Measurements from ENCODE around the gene CALD1.
A peak's percentile ranks its signal among the peaks of the same experiment; 100 is the strongest.

Gene CALD1

DNA sequence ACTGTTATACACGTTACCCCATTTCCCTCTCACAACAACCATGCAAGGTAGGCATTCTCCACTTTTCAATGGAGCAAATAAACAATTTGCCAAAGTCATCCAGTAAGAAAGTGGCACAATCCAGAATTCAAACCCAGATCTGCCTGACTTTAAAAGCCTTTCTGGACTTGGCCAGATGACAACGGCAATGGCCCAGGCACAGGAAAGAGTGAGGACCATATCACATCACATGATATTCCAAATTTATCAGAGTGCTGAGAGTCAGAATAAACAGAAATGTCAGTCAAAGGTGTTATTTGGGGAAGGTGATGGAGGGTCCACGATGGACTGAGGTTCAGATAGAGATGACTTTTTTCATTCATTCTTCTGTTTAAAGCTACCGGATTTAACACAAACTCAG, 48.0 kb downstream of the CALD1 start:
- no peak for DNase-seq (ENCODE audit: low read depth)

DNA sequence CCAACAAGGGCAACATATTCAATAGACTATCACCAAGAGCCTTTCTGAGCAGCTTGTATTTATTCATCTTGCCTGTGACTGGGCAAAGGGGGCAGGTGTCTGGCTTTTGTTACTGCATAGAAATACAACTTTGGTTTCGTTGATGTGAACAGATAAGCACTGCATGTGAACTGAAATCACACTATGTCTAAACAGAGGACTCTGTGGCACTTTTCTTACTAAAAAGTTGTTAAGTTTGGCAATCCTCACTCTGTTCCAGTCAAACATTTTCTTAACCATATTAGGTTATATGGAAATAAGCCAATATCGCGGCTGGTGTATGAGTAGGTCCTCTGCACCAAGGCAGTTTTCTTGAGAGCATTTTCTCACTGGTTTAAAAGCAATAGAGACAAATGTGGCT, 48.5 kb downstream of the CALD1 start:
- DNase-seq (ENCODE audit: low read depth) = no peak

DNA sequence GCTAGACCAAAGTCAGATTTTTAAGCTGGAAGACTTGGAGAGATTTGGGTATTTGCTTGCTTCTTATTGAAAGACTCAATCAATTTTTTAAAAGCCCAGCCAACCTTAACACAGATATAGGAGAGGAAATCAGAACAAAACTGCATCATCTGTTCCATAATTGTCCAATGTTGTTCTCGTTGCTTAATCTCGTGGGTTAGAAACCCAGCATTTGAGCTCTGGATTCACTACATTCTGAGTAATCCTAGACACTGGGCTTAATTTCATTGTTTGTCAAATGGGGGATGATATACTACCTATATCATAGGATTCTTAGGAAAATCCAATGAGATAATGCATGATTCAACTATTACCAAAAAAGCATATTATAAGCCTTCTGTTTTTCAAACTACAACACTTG, 48.9 kb downstream of the CALD1 start:
- no peak for DNase-seq (ENCODE audit: low read depth)

DNA sequence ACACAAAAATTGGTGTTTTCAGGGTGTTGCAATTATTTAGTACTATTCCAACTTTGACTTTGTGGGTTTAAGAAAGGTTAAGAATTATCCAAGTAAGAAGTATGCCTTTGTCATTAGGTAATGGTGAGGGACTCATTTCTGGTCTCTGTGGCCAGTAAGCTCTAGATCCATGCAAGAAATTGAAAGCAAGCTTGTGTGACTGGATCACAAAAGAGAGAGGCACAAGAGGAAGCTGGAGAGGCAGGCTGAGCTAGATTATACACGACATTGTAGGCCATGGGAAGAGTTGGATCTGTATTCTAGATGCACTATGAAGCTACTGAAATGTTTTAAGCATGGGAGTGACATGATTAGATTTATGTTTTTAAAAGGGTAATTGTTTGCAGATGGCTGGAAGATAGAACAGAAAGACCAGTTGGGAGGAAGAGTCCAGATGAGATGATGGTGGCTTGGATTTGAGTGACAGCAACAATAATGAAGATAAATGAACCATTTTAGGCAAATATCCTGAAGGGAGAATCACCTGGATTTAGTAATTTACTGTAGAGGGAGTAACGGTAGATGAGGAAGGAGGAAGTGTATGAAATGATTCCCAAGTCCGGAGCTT, 50.0 kb downstream of the CALD1 start:
- no peak for DNase-seq (ENCODE audit: low read depth)

DNA sequence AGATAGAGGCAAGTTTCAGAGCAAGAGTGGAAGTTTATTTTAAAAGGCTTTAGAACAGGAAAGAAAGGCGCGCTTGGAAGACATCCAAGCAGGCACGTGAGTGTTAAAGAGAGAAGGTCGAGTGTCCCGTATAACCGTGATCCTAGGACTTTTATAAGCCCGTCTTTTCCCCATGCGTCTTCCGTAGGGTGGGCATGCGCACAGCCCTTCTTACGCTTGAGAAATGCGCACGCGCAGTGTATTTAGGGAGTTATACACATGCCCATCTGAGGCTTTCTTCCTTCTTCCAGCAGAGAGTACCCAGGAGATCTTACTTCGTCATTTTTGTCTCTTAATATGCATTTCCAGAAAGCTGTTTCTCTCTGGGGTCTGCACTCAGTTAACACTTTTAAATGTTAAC, 52.4 kb downstream of the CALD1 start:
- DNase-seq (ENCODE audit: low read depth) = no peak

DNA sequence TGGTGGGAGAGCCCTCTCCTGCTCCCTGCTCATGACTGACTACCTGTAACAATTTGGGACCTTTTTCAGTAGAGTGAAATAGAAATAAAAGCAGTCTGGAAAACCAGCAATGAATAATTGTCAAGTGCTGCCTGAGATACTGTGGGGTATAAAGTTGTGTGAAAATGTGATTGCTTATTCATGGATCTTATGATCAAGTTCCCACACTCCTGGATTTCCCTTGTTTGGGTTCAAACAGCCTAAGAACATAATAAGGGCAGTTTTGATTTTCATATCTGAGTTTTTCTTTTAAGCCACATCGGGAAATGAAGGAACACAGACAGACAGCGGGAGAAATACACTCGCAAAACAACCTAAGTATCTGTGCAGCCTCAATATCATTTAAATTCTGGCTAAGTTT, 52.9 kb downstream of the CALD1 start:
- no peak for DNase-seq (ENCODE audit: low read depth)

DNA sequence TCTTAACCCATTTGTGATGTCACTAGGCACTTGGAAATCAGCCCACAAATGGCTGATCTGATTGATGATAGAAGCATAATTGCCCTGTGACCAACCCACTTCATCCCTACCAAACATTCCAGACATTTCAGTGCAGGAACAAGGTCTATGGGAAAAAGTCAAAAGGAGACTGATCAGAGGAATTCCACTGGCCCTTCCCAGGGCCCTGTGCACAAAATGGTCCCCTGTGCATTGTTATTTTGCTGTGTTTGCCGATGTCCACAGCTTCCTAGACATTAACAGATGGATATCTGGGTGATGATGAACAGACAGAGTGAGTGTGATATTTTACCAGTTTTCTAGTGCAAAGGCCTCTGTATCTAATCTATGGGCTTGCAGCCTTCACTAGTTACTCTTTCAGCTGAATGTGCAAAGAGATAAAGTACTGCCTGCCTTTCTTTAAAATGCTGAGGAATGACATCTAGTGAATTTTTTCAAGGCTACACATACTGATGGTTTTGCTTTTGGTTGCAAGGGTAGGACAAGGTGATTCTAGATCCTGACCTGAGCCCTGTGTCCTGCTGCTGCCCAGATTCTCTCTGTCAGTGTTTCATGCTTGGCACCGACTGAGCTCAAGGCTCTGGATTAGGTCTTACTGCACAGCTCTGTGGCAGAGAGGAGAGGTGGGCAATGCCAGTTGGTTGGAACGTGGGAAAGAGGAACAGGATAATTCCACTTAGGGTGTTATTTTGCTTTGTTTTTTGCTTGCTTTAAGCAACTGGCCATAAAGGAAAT, 55.4 kb downstream of the CALD1 start:
- DNase-seq (ENCODE audit: low read depth) = peak; percentile 33

DNA sequence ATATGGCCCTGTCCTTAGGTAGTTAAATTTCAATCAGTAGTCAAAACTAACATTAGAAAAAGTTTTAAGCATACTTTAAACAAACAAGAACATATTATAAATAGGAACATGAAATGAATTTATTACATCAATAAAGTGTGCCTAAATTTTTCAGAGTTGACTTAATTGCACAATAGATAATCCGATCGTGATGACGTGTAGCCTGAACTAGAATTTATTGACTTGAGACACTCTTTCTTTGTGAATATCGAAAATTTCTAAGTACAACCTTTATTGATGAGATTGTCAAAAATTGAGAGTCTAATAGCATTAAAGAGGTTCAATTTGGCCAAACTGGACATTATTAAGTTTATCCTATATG, 56.0 kb downstream of the CALD1 start:
- no peak for DNase-seq (ENCODE audit: low read depth)

DNA sequence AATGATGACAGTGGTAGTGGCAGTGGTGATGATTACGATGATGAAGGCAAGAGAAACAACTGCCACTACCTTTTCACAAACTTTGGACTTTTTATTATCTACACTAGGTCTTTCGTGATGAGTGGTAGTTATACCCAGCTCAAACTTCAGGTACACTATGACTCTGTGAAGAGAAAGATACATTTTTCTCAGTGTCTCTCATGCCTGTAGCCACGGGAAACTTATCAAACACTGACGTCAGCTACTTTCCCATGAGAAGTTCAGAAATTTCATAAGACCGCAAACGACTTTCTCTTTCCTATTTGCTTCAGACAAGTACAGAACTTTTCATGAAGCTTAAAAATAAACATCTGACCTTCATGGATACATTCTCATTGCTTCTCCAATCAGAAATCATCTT, 57.0 kb downstream of the CALD1 start:
- no peak for DNase-seq (ENCODE audit: low read depth)

DNA sequence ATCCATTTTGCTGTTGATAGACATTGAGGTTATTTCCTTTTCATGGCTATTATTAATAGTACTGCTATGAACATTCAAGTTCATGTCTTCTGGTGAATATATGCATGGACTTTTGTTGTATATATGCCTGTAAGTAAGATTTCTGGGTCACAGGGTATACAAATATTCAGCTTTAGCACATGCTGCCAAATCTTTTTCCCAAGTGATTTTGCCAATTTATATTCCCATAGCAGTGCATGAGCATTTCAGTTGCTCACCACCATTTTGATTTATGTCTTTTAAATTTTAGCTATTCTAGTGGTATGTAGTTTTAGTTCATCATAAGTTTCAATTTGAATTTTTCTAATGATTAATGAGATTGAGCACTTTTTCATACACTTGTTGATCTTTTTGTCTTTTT, 59.9 kb downstream of the CALD1 start:
- no peak for DNase-seq (ENCODE audit: low read depth)

DNA sequence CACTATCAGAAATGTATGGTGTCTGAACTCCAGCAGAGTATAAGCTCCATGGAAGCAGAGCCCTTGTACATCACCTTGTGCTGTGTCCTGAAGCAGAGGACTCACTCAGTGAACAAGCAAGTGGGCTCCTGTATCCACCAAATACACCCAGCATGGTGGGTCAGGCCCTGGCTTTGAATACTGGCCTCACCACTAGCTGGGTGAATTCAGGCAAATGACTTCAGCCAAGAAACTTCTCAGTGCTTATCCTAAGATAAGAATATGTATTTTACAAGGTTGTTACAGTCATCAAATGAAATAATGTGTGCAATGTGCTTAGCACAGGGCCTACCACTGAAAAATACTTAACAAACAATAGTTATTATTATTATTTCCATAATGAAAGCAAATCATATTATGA, 62.6 kb downstream of the CALD1 start:
- no peak for DNase-seq (ENCODE audit: low read depth)

DNA sequence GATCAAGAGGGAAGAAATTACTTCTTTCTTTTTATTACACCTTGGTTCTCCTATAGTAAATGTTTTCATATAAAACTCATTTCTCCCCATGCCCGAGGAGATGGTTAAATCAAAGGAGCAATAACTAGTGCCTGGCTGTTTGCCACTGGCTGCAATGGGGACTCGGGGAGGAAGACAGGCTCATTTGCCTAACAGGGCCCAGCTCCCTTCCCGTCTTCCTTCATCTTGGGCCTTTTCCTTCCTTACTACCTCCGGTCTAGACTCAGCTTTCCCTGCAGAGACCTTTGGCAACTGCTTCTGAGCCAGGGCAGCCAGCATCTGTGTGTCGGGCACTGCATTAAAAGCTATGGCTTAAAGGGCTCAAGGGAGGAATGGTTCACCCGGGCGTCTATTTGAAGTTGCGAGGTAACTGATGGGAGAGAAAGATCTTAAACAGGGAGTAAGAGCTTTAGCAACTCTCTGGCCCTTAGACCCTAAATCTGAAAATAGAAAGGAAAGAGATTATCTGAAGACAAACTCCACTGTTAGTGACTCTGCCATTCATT, 63.5 kb downstream of the CALD1 start:
- DNase-seq (ENCODE audit: low read depth) = no peak

DNA sequence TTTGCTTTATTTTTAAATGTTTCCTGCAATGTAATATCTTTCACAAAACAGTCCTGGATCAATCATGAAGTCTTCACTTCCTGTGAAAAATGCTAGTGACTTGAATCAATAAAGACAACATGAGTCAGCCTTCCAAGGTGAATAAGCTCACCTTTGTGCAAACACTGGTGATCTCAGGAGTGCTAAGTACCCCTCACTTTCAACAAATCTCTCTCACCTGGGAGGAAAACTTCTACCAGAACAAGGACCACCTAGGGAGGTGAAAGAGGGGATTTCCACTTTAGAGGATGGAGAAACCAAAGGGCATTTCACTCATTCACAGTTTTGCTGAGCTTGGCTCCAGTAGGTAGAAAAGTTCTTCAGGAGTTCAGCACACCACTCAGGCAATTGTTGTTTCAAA, 64.8 kb downstream of the CALD1 start:
- no peak for DNase-seq (ENCODE audit: low read depth)

DNA sequence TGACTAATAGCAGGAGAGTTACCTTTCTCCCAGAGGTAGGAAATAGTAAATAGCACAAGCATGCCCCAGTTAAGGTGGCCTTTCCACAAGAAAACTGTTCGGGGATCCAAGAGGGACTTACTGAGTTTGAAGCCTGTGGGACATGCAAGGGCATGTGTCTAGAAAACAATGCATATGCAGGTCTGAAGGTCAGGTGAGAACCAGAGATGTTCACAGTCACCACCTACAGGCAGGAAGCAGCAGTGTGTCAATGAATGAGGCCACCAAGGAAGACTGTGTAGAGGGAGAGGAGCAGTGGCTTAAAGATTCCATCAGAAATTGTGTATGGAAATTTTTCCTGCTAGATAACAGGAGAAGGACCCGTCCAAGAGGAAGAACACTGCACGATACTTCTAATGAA, 66.0 kb downstream of the CALD1 start:
- peak; percentile 4 for DNase-seq (ENCODE audit: low read depth)

DNA sequence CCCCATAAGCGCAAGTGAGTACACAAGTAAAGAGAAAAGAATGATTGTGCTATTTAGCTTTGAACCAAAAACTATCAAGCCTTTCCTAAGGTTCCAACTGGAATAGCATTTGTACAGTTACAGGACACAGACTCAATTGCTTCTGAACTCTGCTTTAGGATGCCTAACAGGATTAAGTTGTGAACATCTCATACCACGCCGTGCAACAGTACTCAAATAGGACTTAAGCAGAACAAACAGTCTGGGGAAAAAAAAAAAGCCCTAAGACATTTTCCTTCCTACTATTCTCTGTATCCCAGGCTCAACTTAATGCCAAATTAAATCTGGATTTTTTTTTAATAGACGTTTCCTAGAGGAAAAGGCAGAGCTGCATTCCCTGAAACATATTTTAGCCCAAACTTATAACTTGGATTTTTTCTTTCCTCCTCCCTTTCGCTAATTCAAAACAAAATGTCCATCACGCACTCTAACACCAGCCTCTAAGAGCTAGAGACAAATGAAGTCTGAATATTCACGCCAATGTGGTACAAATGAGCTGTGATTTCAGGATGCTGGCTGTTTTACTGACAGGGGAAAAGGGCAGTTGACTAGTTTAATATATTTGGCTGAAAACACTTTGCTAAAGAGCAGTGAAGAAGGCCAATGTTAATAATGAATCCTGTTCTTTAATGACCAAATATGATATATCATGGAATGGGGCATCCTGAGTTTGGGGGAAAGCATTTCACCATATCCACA, 68.6 kb downstream of the CALD1 start:
- DNase-seq (ENCODE audit: low read depth) = no peak

DNA sequence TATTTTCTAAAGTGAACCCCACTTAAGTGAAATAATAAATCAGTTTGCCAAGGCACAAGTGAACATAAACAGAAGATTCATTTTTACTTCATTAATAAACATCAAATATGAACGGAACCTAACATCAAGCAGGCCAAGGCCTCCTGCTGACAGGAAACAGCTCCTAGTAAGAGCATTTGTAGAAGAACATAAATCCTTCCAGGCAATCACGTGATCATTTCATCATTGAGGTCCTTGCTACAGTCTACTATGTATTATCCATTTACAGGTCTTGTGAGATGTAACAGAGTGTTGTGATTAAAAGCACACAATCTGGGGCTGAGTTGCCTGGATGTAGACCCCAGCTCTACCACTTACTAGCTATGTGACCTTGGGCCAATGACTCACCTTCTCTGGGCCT, 70.6 kb downstream of the CALD1 start:
- DNase-seq (ENCODE audit: low read depth) = no peak

DNA sequence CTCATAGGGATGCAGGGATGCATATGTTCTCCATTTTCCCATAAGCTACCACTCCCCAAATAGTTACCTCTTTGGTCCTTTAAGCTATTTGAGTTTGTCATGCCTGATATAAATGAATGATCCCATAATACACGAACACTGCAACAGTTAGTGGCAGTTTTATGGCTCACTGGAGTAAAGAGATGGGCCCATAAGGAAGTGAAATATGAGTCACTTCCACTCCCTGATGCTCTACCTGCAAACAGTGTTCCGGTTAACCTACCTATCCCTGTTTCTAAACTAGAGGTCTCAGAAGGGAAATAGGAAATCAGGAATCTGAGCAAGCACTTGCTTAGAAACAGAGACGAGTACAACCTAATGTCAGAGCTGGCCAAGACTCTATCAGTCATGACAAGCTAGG, 71.7 kb downstream of the CALD1 start:
- no peak for DNase-seq (ENCODE audit: low read depth)

DNA sequence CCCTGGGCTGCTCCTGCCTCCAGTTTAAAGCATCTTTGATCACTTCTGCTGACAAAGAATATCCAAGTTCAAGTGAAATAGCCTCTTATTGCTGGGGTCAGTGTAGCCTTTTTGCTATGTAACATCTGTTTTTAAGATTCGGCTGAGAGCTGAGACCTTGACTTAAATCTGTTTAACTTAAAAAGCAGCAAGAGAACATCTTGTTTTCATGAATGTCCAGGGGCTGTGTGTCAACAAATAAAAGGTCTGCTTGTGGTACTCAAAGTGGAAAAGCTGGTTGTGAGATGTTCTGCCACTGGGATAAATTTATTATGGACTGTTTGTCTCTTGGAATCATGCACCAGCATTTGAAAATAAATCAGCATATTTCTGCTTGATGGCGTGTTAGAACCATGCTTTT, 73.2 kb downstream of the CALD1 start:
- DNase-seq (ENCODE audit: low read depth) = no peak

DNA sequence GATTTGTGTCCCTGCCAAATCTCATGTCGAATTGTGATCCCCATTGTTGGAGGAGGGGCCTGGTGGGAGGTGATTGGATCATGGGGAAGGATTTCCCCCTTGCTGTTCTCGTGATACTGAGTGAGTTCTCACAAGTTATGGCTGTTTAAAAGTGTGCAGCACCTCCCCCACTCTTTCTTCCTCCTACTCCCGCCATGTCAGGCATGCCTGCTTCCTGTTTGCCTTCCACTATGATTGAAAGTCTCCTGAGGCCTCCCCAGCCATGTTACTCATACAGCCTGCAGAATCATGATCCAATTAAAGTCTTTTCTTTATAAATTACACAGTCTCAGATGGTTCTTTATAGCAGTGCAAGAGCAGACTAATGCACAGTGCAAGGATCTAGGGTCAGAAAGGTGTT, 75.4 kb downstream of the CALD1 start:
- DNase-seq (ENCODE audit: low read depth) = peak; percentile 25

DNA sequence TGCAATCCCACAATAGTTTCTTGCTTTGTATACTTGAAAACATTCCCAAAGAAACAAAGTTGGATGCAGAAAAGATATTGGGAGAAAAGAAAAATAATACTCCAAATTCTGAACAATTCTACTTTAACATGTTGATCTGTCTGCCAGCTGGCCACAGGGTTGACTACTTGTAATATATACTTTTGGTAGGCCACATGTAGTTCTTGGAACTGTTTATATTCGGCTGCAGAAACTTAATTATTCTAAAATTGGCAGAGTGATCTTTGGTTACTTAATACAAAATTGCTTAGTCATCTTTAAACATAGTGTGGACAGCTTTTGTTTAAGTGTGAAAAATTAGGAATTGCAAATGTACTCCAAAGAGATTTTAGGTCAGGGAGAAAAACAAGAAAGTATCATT, 76.0 kb downstream of the CALD1 start:
- DNase-seq (ENCODE audit: low read depth) = no peak

DNA sequence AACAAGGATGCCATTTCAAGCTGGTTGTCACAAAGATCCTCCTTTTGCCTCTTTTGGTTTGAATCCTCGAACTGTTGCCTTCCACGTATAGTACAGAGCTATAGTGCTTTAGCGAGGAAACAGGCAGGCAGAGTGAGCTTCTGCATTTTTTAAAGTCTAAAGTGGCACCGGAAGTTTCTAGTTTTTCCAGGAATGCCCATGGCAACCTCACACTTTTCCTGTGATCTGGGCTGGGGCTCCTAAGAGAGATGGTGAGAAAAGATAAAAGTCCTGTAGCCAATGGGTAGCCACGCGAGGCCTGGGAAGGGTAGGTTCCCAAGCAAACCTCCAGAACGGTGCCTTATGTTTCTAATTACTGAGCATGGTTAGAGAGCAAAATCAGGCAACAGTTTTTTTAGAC, 76.7 kb downstream of the CALD1 start:
- DNase-seq (ENCODE audit: low read depth) = no peak

DNA sequence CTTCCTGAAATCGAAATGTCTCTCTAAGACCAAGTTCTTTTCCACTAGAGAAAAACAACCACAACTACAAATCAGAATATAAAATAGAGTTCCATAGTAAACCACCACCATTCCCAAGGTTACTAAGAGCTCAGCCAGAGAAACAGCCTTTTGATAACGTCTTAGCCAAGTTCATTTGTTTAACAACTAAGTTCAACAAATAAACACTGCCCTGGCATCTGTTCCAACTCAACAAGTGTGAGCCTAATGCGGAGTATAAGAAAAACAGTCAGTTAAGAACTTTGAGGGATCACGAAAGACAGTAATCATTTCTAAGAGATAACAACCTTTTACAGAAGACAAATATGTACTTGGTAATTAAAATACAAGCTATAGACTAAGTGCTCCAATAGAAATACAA, 77.3 kb downstream of the CALD1 start:
- DNase-seq (ENCODE audit: low read depth) = no peak

DNA sequence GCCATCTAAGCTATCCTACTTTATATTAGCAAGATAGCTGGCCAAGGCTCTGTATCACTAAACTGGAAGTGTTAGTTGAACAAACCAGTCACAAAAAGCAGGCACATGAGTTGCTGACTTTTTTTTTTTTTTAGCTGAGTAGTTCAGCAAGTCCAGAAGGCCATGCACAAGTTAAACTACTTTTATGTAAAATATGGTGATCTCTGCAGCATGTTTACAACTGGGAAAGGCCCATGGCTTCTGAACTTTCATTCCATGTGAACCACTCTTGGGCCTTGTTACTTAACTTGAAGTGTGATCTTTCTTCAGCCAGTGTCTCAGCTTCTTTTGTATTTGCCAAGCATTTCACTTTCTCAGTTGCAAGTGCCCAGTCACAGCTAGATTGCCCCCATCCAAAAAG, 78.5 kb downstream of the CALD1 start:
- no peak for DNase-seq (ENCODE audit: low read depth)

Measured in ELR (cell line).